GM10248 (cell line): ENCODE data around the gene FNDC1.
A peak's percentile ranks its signal among the peaks of the same experiment; 100 is the strongest.

Source experiments
- CTCF ChIA-PET: fragments of 300-600 bp; sonication (Branson Sonifier 250); formaldehyde crosslinking; extraction: SDS; loops from one replicate; lab custom pipeline; 2021; ENCODE audit warnings: antibody characterized with exemption; lab: Yijun Ruan, JAX
- POLR2A ChIA-PET: fragments of 350-650 bp; sonication (Branson Sonifier 250); formaldehyde crosslinking; extraction: SDS; loops from one replicate; lab custom pipeline; 2020; ENCODE audit warnings: antibody characterized with exemption; lab: Yijun Ruan, JAX
- DNase-seq: peaks from one replicate; pipeline ENCODE4 v3.0.0; 2012; ENCODE audit errors: extremely low spot score
- TF ChIP-seq, protein P1 (sequence below): IDR thresholded peaks from 2 replicates; pipeline ENCODE4 v1.5.1; 2012; ENCODE audit warnings: mild to moderate bottlenecking, low read depth; ENCODE audit errors: extremely low read depth, missing control alignments, control extremely low read depth

The FNDC1 gene

GRCh38 chr6:159249752-159250151 lies 80.6 kb downstream of the FNDC1 start:
- POLR2A ChIA-PET: no interaction called here
- DNase-seq: no peak
- TF ChIP-seq, protein P1, sequence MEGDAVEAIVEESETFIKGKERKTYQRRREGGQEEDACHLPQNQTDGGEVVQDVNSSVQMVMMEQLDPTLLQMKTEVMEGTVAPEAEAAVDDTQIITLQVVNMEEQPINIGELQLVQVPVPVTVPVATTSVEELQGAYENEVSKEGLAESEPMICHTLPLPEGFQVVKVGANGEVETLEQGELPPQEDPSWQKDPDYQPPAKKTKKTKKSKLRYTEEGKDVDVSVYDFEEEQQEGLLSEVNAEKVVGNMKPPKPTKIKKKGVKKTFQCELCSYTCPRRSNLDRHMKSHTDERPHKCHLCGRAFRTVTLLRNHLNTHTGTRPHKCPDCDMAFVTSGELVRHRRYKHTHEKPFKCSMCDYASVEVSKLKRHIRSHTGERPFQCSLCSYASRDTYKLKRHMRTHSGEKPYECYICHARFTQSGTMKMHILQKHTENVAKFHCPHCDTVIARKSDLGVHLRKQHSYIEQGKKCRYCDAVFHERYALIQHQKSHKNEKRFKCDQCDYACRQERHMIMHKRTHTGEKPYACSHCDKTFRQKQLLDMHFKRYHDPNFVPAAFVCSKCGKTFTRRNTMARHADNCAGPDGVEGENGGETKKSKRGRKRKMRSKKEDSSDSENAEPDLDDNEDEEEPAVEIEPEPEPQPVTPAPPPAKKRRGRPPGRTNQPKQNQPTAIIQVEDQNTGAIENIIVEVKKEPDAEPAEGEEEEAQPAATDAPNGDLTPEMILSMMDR: no peak
- CTCF ChIA-PET: interaction anchor here (1.1 to 1.3 kb wide), 3 partner anchors 8 to 75 kb away, joined by 3 read pairs; no protein-coding TSS in a partner anchor

DNA sequence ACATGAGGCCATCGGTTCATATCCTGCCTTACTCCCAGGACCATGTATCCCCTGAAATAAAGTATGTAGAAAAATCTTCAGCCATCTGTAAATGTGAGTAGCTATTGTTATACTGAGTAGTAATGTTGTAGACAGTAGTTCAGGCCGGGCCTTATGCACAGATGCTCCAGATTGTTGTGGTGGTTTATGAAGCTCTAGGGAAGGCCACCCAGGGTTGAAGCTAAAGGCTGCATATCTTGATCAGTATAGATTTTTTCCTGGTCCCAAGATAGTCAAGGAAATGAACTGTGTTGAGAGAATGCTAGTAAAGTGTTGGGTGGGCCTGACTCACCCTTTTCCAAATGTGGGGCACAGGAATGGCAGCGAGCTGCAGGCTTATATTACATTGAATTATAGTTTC lies 81.4 kb downstream of the FNDC1 start:
- TF ChIP-seq, protein P1: no peak
- POLR2A ChIA-PET: no interaction called here
- DNase-seq: no peak
- CTCF ChIA-PET: interaction anchor here (1.3 to 2.9 kb wide), 4 partner anchors 11 to 358 kb away, joined by 3 to 31 read pairs (median 7); no protein-coding TSS in a partner anchor

DNA sequence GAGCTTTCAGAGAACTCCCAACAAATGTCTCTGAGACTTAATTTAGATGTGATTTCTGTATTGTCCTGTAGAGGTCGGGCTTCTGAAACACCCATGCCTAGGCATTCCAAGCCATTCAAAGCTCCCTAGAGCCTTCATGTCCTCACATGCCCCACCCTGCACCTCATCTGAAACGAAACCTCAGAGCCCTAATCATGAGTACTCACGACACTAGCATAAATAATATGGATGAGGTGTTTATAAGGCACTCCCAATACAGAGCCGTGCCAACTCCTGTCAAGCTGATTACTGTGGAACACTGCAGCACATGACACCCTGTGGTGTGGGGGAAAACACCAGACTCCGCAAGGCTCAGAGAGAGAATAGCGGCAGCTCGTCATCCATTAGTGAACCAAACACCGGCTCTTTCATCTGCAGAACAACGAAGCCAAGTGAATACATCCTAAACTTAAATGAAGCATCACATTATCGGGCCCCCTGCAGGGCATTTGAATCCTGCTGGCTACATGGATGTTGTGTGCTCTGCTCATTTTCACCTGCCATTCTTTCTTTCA lies 83.8 kb downstream of the FNDC1 start:
- TF ChIP-seq, protein P1: peak; percentile 34
- ChIA-PET POLR2A (no interaction called here), CTCF (interaction anchor here (0.7 to 3.0 kb wide), 57 partner anchors 9 to 1203 kb away, joined by 3 to 31 read pairs (median 4); no protein-coding TSS in a partner anchor)
- peak; percentile 63 for DNase-seq

DNA sequence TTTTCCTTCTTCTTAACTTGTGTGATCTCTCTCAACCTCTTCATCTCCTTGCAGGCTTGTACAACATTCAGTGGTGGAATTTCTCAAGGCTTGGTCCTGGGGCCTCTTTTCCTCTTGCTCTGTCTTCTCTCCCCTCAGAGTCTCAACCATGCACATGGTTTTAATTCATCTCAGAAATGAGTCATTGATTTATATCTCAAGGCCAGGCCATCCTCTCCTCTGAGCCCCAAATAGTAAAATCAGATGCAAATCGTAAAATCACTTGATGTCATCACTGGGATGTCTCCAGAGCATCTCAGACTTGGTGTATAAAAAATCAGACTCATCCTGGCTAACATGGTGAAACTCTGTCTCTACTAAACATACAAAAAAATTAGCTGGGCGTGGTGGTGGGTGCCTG lies 85.0 kb downstream of the FNDC1 start:
- POLR2A ChIA-PET: no interaction called here
- CTCF ChIA-PET: interaction anchor here (1.3 to 3.0 kb wide), 7 partner anchors 8 to 401 kb away, joined by 3 to 25 read pairs (median 9); no protein-coding TSS in a partner anchor
- no peak for DNase-seq
- TF ChIP-seq, protein P1: no peak

DNA sequence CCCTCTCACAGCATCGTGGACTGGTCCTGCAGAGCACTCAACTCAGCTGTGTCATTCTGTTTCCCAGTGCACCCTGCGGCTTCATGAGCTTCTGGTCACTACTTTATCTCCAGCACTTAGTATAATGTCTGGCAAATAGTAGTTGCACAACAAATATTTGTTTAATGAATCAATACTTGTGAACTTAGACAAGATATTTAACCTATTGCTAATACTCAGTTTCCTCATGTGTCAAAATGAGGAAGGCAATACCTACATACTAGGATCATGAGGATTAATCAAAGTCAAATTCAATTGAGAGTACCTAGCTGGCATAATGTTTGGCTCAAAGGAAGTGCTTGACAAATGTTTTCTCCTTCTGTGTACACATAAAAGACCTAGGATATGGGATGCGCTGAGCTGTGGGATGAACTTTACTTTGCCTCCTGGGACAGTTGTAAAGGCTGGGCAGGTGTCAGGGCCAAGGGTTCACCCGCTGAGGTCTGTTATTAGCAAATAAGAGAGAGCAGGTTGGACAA lies 86.3 kb downstream of the FNDC1 start:
- POLR2A ChIA-PET: interaction anchor here (0.6 kb wide), 1 partner anchor 977 kb away, joined by 3 read pairs; no protein-coding TSS in a partner anchor
- CTCF ChIA-PET: interaction anchor here (1.2 to 1.4 kb wide), 3 partner anchors 15 to 353 kb away, joined by 3 to 4 read pairs (median 3); no protein-coding TSS in a partner anchor
- no peak for DNase-seq
- TF ChIP-seq, protein P1: no peak

DNA sequence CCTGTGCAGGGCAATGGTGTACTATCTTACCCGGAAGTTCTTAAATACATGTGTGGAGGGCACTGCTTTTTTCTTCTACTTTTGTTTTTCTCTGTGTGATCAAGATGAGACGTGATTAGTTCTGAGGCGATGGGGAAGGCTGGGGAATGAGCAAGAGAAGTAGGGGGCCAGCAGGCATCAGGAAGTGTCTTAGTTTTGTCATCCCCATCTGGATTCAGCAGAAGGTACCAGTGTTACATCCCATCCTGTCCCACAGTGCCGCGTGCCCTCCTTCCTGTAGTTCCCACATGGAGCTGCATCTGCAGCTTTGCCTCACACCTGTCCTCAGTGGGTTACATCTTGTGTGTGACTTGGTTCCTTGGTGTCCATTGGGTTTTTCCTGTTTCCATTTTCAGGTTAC lies 86.9 kb downstream of the FNDC1 start:
- ChIA-PET CTCF (interaction anchor here (1.2 to 1.3 kb wide), 2 partner anchors 16 to 65 kb away, joined by 3 read pairs; no protein-coding TSS in a partner anchor), POLR2A (interaction anchor here (0.6 kb wide), 1 partner anchor 976 kb away, joined by 3 read pairs; no protein-coding TSS in a partner anchor)
- TF ChIP-seq, protein P1: no peak
- no peak for DNase-seq
